Gastrocnemius medialis (tissue), 4 donors: ENCODE data around the gene FCN2. TPM values are rescaled to one million over a fixed set of nuclear protein-coding genes. Genes with fewer than 3 reads are reported as not detected.

Source experiments
- ATAC-seq, 2 donors: fragments of 150-250 bp; one replicate each; pipeline ENCODE4 v1.9.1; 2016
- DNase-seq, 2 donors: peaks; one replicate each; pipeline ENCODE4 v3.0.0-alpha.2; 2019
- H3K27ac ChIP-seq, 4 donors: fragments of 200-600 bp; sonication (generic); 1 replicate in 1 of 4; 2 replicates in 3 of 4; pipeline ENCODE4 v1.5.1; 2016 to 2018; ENCODE audit warnings: mild to moderate bottlenecking in 2 of 4, moderate library complexity in 1 of 4
- H3K27me3 ChIP-seq, 3 donors: fragments of 200-600 bp; sonication (generic) in 2 of 3; 1 replicate in 1 of 3; 2 replicates in 2 of 3; pipeline versions ENCODE4 v1.5.1 to v1.6.0; 2016 to 2019; ENCODE audit warnings: mild to moderate bottlenecking in 1 of 3, moderate library complexity in 1 of 3
- H3K36me3 ChIP-seq, 2 donors: fragments of 200-600 bp; sonication (generic) in 1 of 2; one replicate each; pipeline ENCODE4 v1.5.1; 2017 to 2018
- H3K4me1 ChIP-seq, 2 donors: fragments of 200-600 bp; sonication (generic) in 1 of 2; one replicate each; pipeline ENCODE4 v1.5.1; 2016 to 2017; ENCODE audit warnings: mild to moderate bottlenecking in 2 of 2
- H3K4me3 ChIP-seq, 4 donors: fragments of 200-600 bp; sonication (generic) in 3 of 4; 1 replicate in 1 of 4; 2 replicates in 3 of 4; pipeline ENCODE4 v1.5.1; 2016 to 2019; ENCODE audit warnings: mild to moderate bottlenecking in 2 of 4
- H3K9me3 ChIP-seq, 3 donors: fragments of 200-600 bp; sonication (generic) in 2 of 3; 1 replicate in 1 of 3; 2 replicates in 2 of 3; pipeline ENCODE4 v1.5.1; 2016 to 2019
- CTCF ChIP-seq, 5 experiments: fragments of 450-650 bp in 3 of 5; fragments of 200-600 bp in 2 of 5; sonication (generic) in 2 of 5; IDR thresholded peaks in 4 of 5; conservative IDR thresholded peaks in 1 of 5; 1 replicate in 4 of 5; 2 replicates in 1 of 5; pipeline ENCODE4 v1.5.1; 2016 to 2019; ENCODE audit warnings: antibody characterized with exemption in 5 of 5, mild to moderate bottlenecking in 3 of 5, moderate library complexity in 3 of 5
- POLR2A ChIP-seq, 2 donors: fragments of 450-650 bp; IDR thresholded peaks; one replicate each; pipeline ENCODE4 v1.6.1; 2017; ENCODE audit warnings: antibody characterized with exemption in 2 of 2, mild to moderate bottlenecking in 2 of 2, moderate library complexity in 2 of 2
- in situ Hi-C, 4 donors: fragments of 200-750 bp; cut with MboI; loops; one replicate each; pipeline versions ENCODE4 v1.15.0 to v1.8.0; 2017; ENCODE audit warnings: low sequenced_read_pairs in 4 of 4
- intact Hi-C: fragments of 100-400 bp; cut with DNase I; formaldehyde crosslinking; loops from one replicate; pipeline ENCODE4 v1.15.1; 2023; ENCODE audit warnings: low total_unique reads
- total RNA-seq, 4 donors: library from RNA; depleted of rRNA; stranded (reverse); fragments of >200 nt; gene quantifications; one replicate each; pipeline versions ENCODE4 v1.1.0 to v1.2.3, GENCODE V29; 2016

The FCN2 gene
- total RNA-seq, 4 donors from 2014 or later: not detected

GRCh38 chr9:134891713-134892112 is 11.1 kb downstream of the FCN2 start:
- Histone ChIP-seq H3K27me3 (no peaks in the 10 kb centered on the region), H3K4me3 (no peak overlapping the region), H3K27ac (no peak overlapping the region), H3K4me1 (peaks cover 0 to 16% of the 10 kb centered on the region in 2 donors), H3K36me3 (no peaks in the 10 kb centered on the region), H3K9me3 (no peaks in the 10 kb centered on the region)
- ATAC-seq (no peak), DNase-seq (no peak)
- intact Hi-C loops: loop anchor here (10.0 kb wide), 1 partner anchor 87 kb away; no protein-coding TSS in a partner anchor
- in situ Hi-C loops: no loop called here
- TF ChIP-seq CTCF (IDR thresholded peaks at IDR 0.05 in 4 of 5, conservative IDR thresholded peaks at IDR 0.05 in 1 of 5) (no peak), POLR2A (IDR thresholded peaks at IDR 0.05) (no peak)

- no peak overlapping the region for H3K27ac ChIP-seq
- TF ChIP-seq CTCF (IDR thresholded peaks at IDR 0.05 in 4 of 5, conservative IDR thresholded peaks at IDR 0.05 in 1 of 5) (no peak), POLR2A (IDR thresholded peaks at IDR 0.05) (no peak)
- H3K27me3 ChIP-seq: no peaks in the 10 kb centered on the region
- no peak for DNase-seq
- H3K9me3 ChIP-seq: no peaks in the 10 kb centered on the region
- H3K36me3 ChIP-seq: no peaks in the 10 kb centered on the region
- no peak overlapping the region for H3K4me3 ChIP-seq
- intact Hi-C loops (loop anchor here (10.0 kb wide), 1 partner anchor 87 kb away; no protein-coding TSS in a partner anchor), in situ Hi-C loops (no loop called here)
- H3K4me1 ChIP-seq: peaks cover 3 to 22% of the 10 kb centered on the region in 2 donors
- no peak for ATAC-seq
Observed at GRCh38 chr9:134892221-134892620, 11.6 kb downstream of the FCN2 start.

GRCh38 chr9:134892820-134893420 is 12.3 kb downstream of the FCN2 start:
- H3K4me1 ChIP-seq: peaks cover 3 to 27% of the 10 kb centered on the region in 2 donors
- no peak for TF ChIP-seq CTCF (IDR thresholded peaks at IDR 0.05 in 4 of 5, conservative IDR thresholded peaks at IDR 0.05 in 1 of 5)
- TF ChIP-seq POLR2A (IDR thresholded peaks at IDR 0.05): no peak
- no peaks in the 10 kb centered on the region for H3K9me3 ChIP-seq
- in situ Hi-C loops (no loop called here), intact Hi-C loops (loop anchor here (10.0 kb wide), 1 partner anchor 88 kb away; no protein-coding TSS in a partner anchor)
- no peaks in the 10 kb centered on the region for H3K27me3 ChIP-seq
- H3K4me3 ChIP-seq: no peak overlapping the region
- no peak for DNase-seq
- no peak for ATAC-seq
- no peaks in the 10 kb centered on the region for H3K36me3 ChIP-seq
- no peak overlapping the region for H3K27ac ChIP-seq

- Histone ChIP-seq H3K4me1 (peaks cover 3 to 35% of the 10 kb centered on the region in 2 donors), H3K27ac (peak overlapping the region in 2 of 4 donors; percentile 69 to 80), H3K27me3 (no peaks in the 10 kb centered on the region), H3K4me3 (no peak overlapping the region), H3K9me3 (no peaks in the 10 kb centered on the region), H3K36me3 (no peaks in the 10 kb centered on the region)
- intact Hi-C loops (loop anchor here (10.0 kb wide), 1 partner anchor 89 kb away; no protein-coding TSS in a partner anchor), in situ Hi-C loops (no loop called here)
- ATAC-seq (no peak), DNase-seq (no peak)
- TF ChIP-seq CTCF (IDR thresholded peaks at IDR 0.05 in 4 of 5, conservative IDR thresholded peaks at IDR 0.05 in 1 of 5): no peak
- TF ChIP-seq POLR2A (IDR thresholded peaks at IDR 0.05): no peak
Observed at GRCh38 chr9:134894136-134894860, 13.7 kb downstream of the FCN2 start.
